ENCODE measurements around the gene HSBP1L1. TPM values are rescaled to one million over a fixed set of nuclear protein-coding genes. Genes with fewer than 3 reads are reported as not detected.

Gene HSBP1L1
- polyA plus RNA-seq, 1 of the 3 experiments (the other 2 are of a cell fraction): 7.4 TPM

- Histone ChIP-seq H2AFZ (ENCODE audit: low read depth) (no peak overlapping the region), H3K27me3 (ENCODE audit: insufficient read depth) (no peaks in the 10 kb centered on the region), H4K20me1 (ENCODE audit: insufficient read depth) (no peaks in the 10 kb centered on the region), H3K9me2 (no peaks in the 10 kb centered on the region), H3K9me3 (no peaks in the 10 kb centered on the region), H3K4me1 (ENCODE audit: control insufficient read depth in 1 of 2, insufficient read depth in 2 of 2, low read depth in 1 of 2, low read length in 1 of 2) (no peaks in the 10 kb centered on the region), H3K36me3 (replicated peaks in 1 of 2; ENCODE audit: control insufficient read depth in 1 of 2, insufficient read depth in 2 of 2, low read length in 1 of 2) (peaks cover 4 to 5% of the 10 kb centered on the region in 2 experiments), H3K79me2 (ENCODE audit: insufficient read depth) (no peaks in the 10 kb centered on the region), H3K9ac (no peak overlapping the region), H3K4me2 (no peak overlapping the region), H3K4me3 (ENCODE audit: low read depth in 2 of 2, low read length in 1 of 2) (no peak overlapping the region), H3K27ac (ENCODE audit: low read depth in 2 of 2, low read length in 1 of 2) (no peak overlapping the region), H3F3A (replicated peaks; ENCODE audit: insufficient read depth) (no peaks in the 10 kb centered on the region)
- TF ChIP-seq CTCF (IDR thresholded peaks at IDR 0.05) (no peak), TCF12 (IDR thresholded peaks at IDR 0.05) (no peak), FOXM1 (IDR thresholded peaks at IDR 0.05; ENCODE audit: low read depth) (no peak), ELF1 (IDR thresholded peaks at IDR 0.05) (no peak), TEAD4 (IDR thresholded peaks at IDR 0.05; ENCODE audit: borderline replicate concordance, insufficient read depth) (no peak), ZBTB33 (IDR thresholded peaks at IDR 0.05; ENCODE audit: borderline replicate concordance, low read depth) (no peak), FOXJ3 (CRISPR knock-in tag; IDR thresholded peaks at IDR 0.05) (no peak), EP300 (IDR thresholded peaks at IDR 0.05; ENCODE audit: borderline replicate concordance in 1 of 2, low read depth in 1 of 2, low read length in 1 of 2) (no peak), MAX (IDR thresholded peaks at IDR 0.05; ENCODE audit: low read depth) (no peak), IRF3 (IDR thresholded peaks at IDR 0.05; ENCODE audit: low read depth, low read length) (no peak), RXRA (IDR thresholded peaks at IDR 0.05; ENCODE audit: borderline replicate concordance, low read depth) (no peak), MXI1 (IDR thresholded peaks at IDR 0.05; ENCODE audit: low read depth, low read length) (no peak), RFX5 (IDR thresholded peaks at IDR 0.05; ENCODE audit: low read length) (no peak), TAF1 (IDR thresholded peaks at IDR 0.05; ENCODE audit: borderline replicate concordance, low read depth, low read length) (no peak), RAD21 (IDR thresholded peaks at IDR 0.05; ENCODE audit: low read length) (no peak), REST (IDR thresholded peaks at IDR 0.05; ENCODE audit: low read depth, low read length) (no peak), USF1 (IDR thresholded peaks at IDR 0.05; ENCODE audit: borderline replicate concordance, low read depth) (no peak), CHD2 (IDR thresholded peaks at IDR 0.05; ENCODE audit: low read length, partially characterized antibody) (no peak), JUND (IDR thresholded peaks at IDR 0.05) (no peak)
- ChIA-PET CTCF (no interaction called here), POLR2A (no interaction called here)
- WGBS (ENCODE audit: low lambda C conversion rate): 95% methylated on average over 18 of the region's 24 CpGs
- no peak for DNase-seq
Measured at GRCh38 chr18:79916546-79917168, 47.8 kb upstream of the HSBP1L1 start.
